Smooth muscle cell (in vitro differentiated cells): ENCODE results near the gene RNF19B. TPM values are rescaled to one million over a fixed set of nuclear protein-coding genes. Genes with fewer than 3 reads are reported as not detected.
A peak's percentile ranks its signal among the peaks of the same experiment; 100 is the strongest.

Source experiments
- DNase-seq: peaks from one replicate; lab custom pipeline; 2025; ENCODE audit not compliant: unreplicated experiment; lab: John Stamatoyannopoulos, UW
- H2AFZ ChIP-seq: fragments of 200-600 bp; sonication (generic); 2 replicates; pipeline ENCODE4 v1.6.0; 2016; ENCODE audit warnings: antibody characterized with exemption, low read depth, mild to moderate bottlenecking
- H3F3A ChIP-seq: fragments of 200-600 bp; sonication (generic); 2 replicates; pipeline ENCODE4 v1.6.0; 2017; ENCODE audit warnings: antibody characterized with exemption, low read depth
- H3K27ac ChIP-seq: fragments of 200-600 bp; sonication (generic); 2 replicates; pipeline ENCODE4 v1.5.1; 2016; ENCODE audit warnings: low read depth, mild to moderate bottlenecking
- H3K27me3 ChIP-seq: fragments of 200-600 bp; sonication (generic); 2 replicates; pipeline ENCODE4 v1.6.1; 2016; ENCODE audit warnings: low read depth, mild to moderate bottlenecking
- H3K36me3 ChIP-seq: fragments of 200-600 bp; sonication (generic); 2 replicates; pipeline ENCODE4 v1.5.1; 2016; ENCODE audit warnings: low read depth
- H3K4me1 ChIP-seq: fragments of 200-600 bp; sonication (generic); 2 replicates; pipeline ENCODE4 v1.5.1; 2016; ENCODE audit warnings: low read depth
- H3K4me2 ChIP-seq: fragments of 200-600 bp; sonication (generic); 2 replicates; pipeline ENCODE4 v1.6.0; 2016; ENCODE audit warnings: mild to moderate bottlenecking
- H3K4me3 ChIP-seq: fragments of 200-600 bp; sonication (generic); 2 replicates; pipeline ENCODE4 v1.5.1; 2016; ENCODE audit warnings: mild to moderate bottlenecking
- H3K79me2 ChIP-seq: fragments of 200-600 bp; sonication (generic); 2 replicates; pipeline ENCODE4 v1.6.0; 2016; ENCODE audit warnings: low read depth, mild to moderate bottlenecking
- H3K9ac ChIP-seq: fragments of 200-600 bp; sonication (generic); 2 replicates; pipeline ENCODE4 v1.6.0; 2016; ENCODE audit warnings: low read depth
- H3K9me3 ChIP-seq: fragments of 200-600 bp; sonication (generic); replicated peaks from 2 replicates; pipeline ENCODE4 v1.5.1; 2016; ENCODE audit warnings: low read depth
- H4K20me1 ChIP-seq: fragments of 200-600 bp; sonication (generic); 2 replicates; pipeline ENCODE4 v1.6.0; 2016; ENCODE audit warnings: low read depth
- whole genome bisulfite sequencing: methylation state at CpG from one replicate; pipeline ENCODE4 v1.1.7; 2016; ENCODE audit warnings: low lambda C conversion rate; 5-methylcytosine and 5-hydroxymethylcytosine counted together
- polyA plus RNA-seq: library from polyadenylated mRNA; unstranded; fragments of >200 nt; fragmentation: Nextera tagmentation; extraction: Ambion mirVana; gene quantifications from 2 replicates; pipeline ENCODE4 v1.2.1, GENCODE V29; 2016
- total RNA-seq: library from RNA; depleted of rRNA; stranded (reverse); fragments of >200 nt; gene quantifications from 2 replicates; pipeline ENCODE4 v1.2.3, GENCODE V29; 2014
- TF ChIP-seq, protein P1 (sequence below): fragments of 200-600 bp; sonication (generic); IDR thresholded peaks from 2 replicates; pipeline ENCODE4 v1.5.1; 2017; ENCODE audit warnings: borderline replicate concordance, mild to moderate bottlenecking, antibody characterized with exemption; ENCODE audit not compliant: insufficient read depth, poor library complexity, severe bottlenecking

Gene RNF19B
- total and polyA plus RNA-seq, 2 experiments from 2014 or later: 11.2 to 12.3 TPM

DNA sequence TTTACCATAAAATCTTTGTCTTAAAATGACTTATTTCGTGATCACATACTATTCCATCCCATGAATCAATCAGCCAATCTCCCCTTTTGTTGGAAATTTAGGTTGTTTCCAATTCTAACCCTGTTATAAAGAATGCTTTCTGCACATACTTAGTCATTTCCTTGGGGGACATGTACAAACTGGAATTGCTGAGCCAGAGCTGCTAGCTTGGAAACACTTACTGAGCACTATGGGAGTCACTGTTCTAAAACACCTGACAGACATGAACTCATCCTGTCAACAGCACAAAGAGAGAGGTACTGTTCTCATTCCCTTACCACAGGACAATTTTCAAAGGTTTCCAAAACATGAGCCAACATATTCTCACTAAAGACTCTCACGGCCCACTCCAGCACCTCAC is 40.0 kb upstream of the RNF19B start:
- Histone ChIP-seq H3K4me2 (no peak overlapping the region), H3K4me1 (peaks cover 11% of the 10 kb centered on the region), H3K27me3 (no peaks in the 10 kb centered on the region), H2AFZ (no peak overlapping the region), H3K9me3 (no peaks in the 10 kb centered on the region), H4K20me1 (no peaks in the 10 kb centered on the region), H3K4me3 (no peak overlapping the region), H3F3A (peaks cover 5% of the 10 kb centered on the region), H3K9ac (no peak overlapping the region), H3K36me3 (no peaks in the 10 kb centered on the region), H3K27ac (peak overlapping the region; percentile 43), H3K79me2 (no peaks in the 10 kb centered on the region)
- WGBS: 92% methylated on average over 2 of the region's 2 CpGs
- TF ChIP-seq, protein P1, sequence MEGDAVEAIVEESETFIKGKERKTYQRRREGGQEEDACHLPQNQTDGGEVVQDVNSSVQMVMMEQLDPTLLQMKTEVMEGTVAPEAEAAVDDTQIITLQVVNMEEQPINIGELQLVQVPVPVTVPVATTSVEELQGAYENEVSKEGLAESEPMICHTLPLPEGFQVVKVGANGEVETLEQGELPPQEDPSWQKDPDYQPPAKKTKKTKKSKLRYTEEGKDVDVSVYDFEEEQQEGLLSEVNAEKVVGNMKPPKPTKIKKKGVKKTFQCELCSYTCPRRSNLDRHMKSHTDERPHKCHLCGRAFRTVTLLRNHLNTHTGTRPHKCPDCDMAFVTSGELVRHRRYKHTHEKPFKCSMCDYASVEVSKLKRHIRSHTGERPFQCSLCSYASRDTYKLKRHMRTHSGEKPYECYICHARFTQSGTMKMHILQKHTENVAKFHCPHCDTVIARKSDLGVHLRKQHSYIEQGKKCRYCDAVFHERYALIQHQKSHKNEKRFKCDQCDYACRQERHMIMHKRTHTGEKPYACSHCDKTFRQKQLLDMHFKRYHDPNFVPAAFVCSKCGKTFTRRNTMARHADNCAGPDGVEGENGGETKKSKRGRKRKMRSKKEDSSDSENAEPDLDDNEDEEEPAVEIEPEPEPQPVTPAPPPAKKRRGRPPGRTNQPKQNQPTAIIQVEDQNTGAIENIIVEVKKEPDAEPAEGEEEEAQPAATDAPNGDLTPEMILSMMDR: no peak
- no peak for DNase-seq

DNA sequence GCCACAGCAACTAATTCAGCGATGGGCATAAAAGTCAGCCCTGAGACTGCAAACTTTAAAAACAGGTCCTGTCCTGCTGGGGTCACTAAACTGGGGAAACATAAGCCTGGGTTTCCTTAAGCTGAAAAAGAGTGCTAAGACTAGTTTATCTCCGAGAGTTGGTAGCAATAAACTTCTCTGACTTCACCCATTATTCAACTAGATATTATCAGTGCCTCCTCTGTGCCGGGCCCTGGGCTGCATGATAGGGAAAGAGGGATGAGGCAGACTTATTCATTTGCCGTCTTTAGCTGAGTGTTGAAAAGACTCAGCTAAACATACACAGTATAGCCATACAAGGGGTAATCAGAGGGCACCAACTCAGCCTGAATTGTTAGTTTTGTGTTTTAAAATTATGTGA is 39.0 kb upstream of the RNF19B start:
- no peaks in the 10 kb centered on the region for H3K36me3 ChIP-seq
- no peak overlapping the region for H3K4me2 ChIP-seq
- H3K79me2 ChIP-seq: no peaks in the 10 kb centered on the region
- peak overlapping the region; percentile 43 for H3K27ac ChIP-seq
- H4K20me1 ChIP-seq: no peaks in the 10 kb centered on the region
- H3K4me3 ChIP-seq: no peak overlapping the region
- no peaks in the 10 kb centered on the region for H3K27me3 ChIP-seq
- no peak overlapping the region for H3K9ac ChIP-seq
- DNase-seq: no peak
- peaks cover 11% of the 10 kb centered on the region for H3K4me1 ChIP-seq
- WGBS: 38% methylated on average over 4 of the region's 4 CpGs
- H2AFZ ChIP-seq: no peak overlapping the region
- H3K9me3 ChIP-seq: no peaks in the 10 kb centered on the region
- peaks cover 5% of the 10 kb centered on the region for H3F3A ChIP-seq
- TF ChIP-seq, protein P1: no peak

DNA sequence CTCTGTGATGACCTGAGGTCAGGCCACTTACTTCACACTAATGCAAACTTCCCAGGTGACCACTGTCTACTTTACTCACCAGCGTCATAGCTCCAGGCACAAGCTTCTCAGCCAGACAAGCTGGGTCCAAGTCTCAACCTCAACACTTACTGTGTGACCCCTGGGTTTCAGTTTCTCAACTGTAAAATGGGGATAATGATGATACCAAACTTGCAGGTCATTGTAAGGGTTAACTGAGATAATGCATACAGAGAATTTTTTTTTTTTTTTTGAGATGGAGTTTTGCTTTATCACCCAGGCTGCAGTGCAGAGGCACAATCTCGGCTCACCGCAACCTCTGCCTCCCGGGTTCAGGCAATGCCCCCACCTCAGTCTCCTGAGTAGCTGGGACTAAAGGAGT is 37.4 kb upstream of the RNF19B start:
- peaks cover 5% of the 10 kb centered on the region for H3F3A ChIP-seq
- no peaks in the 10 kb centered on the region for H4K20me1 ChIP-seq
- TF ChIP-seq, protein P1: no peak
- no peak overlapping the region for H3K4me3 ChIP-seq
- no peak overlapping the region for H3K4me2 ChIP-seq
- no peaks in the 10 kb centered on the region for H3K27me3 ChIP-seq
- H3K79me2 ChIP-seq: no peaks in the 10 kb centered on the region
- peaks cover 11% of the 10 kb centered on the region for H3K4me1 ChIP-seq
- 92% methylated on average over 4 of the region's 4 CpGs for WGBS
- no peak for DNase-seq
- no peak overlapping the region for H2AFZ ChIP-seq
- H3K9ac ChIP-seq: no peak overlapping the region
- no peak overlapping the region for H3K27ac ChIP-seq
- no peaks in the 10 kb centered on the region for H3K9me3 ChIP-seq
- H3K36me3 ChIP-seq: no peaks in the 10 kb centered on the region

DNA sequence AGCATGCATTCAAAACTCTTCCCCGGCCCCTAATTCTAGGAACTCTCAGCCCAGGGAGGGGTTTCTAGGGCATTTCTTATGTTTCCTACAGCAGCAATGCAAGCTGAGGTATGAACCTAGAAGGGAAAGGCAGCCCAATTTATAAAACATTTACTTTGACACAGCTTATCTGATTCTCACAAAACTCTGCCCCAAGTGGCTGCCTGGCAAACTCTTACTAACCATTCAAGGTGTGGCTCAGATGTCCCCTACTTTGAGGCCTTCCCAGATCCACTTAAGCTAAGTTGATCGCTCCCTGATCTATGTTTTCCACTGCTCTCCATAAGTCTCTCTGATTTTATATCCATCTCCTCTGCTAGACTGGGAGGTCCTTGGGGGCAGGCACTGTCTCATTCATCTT is 36.7 kb upstream of the RNF19B start:
- no peak overlapping the region for H3K9ac ChIP-seq
- H3K4me1 ChIP-seq: peaks cover 6% of the 10 kb centered on the region
- no peak overlapping the region for H3K4me2 ChIP-seq
- DNase-seq: no peak
- H3K27me3 ChIP-seq: no peaks in the 10 kb centered on the region
- no peaks in the 10 kb centered on the region for H4K20me1 ChIP-seq
- 95% methylated on average over 2 of the region's 2 CpGs for WGBS
- no peaks in the 10 kb centered on the region for H3K79me2 ChIP-seq
- no peaks in the 10 kb centered on the region for H3K36me3 ChIP-seq
- TF ChIP-seq, protein P1: no peak
- no peaks in the 10 kb centered on the region for H3K9me3 ChIP-seq
- no peak overlapping the region for H2AFZ ChIP-seq
- no peak overlapping the region for H3K27ac ChIP-seq
- peaks cover 5% of the 10 kb centered on the region for H3F3A ChIP-seq
- no peak overlapping the region for H3K4me3 ChIP-seq
